Measurements from ENCODE around the gene PTPRN2. TPM values are rescaled to one million over a fixed set of nuclear protein-coding genes. Genes with fewer than 3 reads are reported as not detected.

Gene PTPRN2
- total RNA-seq, 1 experiment from 2014 or later = 2.1 TPM

DNA sequence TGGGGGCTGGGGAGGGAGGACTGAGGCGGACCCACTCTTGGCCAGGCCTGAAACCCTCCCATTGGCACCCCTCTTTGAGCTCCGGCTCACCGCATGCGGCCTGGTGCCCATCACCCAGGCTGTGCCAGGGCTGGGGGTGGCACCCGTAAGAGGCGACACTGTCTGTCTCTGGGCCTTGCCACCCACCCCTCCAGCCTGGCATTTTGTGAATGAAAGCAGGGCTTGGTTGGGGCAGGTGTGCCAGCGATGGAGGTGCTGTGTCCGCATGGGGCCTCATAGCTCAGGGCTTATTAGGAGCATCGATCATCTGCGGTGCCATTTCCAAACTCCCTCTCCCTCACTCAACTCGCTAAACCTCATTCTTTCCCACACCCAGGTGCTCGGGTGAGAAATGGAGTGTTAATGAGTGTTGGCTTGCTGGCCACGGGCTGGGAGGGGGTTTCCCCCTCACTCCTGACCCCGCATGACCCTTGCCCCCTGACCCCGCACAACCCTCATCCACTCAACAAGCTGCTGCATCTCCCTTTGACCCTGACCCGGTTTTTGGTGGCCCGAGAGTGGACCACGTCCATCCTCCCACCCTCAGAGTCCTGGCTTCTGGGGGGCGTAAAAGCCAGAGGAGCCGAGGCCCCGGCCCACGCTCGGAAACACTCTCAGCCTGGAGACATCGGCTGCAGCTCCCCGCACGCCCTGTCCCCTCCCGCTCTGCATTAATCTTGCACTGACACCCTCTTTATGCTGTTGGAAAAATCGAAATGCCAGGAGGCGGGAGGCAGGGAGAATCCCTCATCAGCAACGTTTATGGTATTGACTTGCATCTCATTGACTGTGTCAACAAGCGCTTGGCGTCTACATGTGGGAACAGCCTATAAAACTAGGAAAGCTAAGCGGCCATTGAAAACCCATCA, 1089.6 kb downstream of the PTPRN2 start:
- BruUV-seq (replicated peaks) = no TSS peak
- intact Hi-C loops (cut with micrococcal nuclease) = no loop called here
- ChIA-PET POLR2A (no interaction called here), RAD21 (ENCODE audit: low non-redundant PET in 1 of 2, low total read pairs in 2 of 2, uncharacterized antibody in 2 of 2, unreplicated experiment in 2 of 2) (no interaction called here), CTCF (no interaction called here)
- no peaks in the 10 kb centered on the region for H3K36me3 ChIP-seq (ENCODE audit: control insufficient read depth in 1 of 2, insufficient read depth in 2 of 2, low read length in 2 of 2)
- no peak overlapping the region for H3K9ac ChIP-seq (ENCODE audit: low read length)
- DNase-seq (ENCODE audit: low read depth, low spot score) (no peak), ATAC-seq (no peak)
- no peak overlapping the region for H3K27ac ChIP-seq (ENCODE audit: low read depth, low read length)
- H3K4me3 ChIP-seq (replicated peaks in 1 of 2; ENCODE audit: low read depth in 1 of 2, low read length in 2 of 2) = no peak overlapping the region
- H3K79me2 ChIP-seq (ENCODE audit: insufficient read depth, low read length) = no peaks in the 10 kb centered on the region
- H3K9me3 ChIP-seq (ENCODE audit: control insufficient read depth in 1 of 2, insufficient read depth in 1 of 2, low read depth in 1 of 2, low read length in 2 of 2) = no peaks in the 10 kb centered on the region
- H2AFZ ChIP-seq (ENCODE audit: low read depth, low read length, poor library complexity, severe bottlenecking) = no peak overlapping the region
- H3K27me3 ChIP-seq (ENCODE audit: insufficient read depth, low read length) = no peaks in the 10 kb centered on the region
- H3K4me2 ChIP-seq (ENCODE audit: low read length) = no peak overlapping the region
- no peaks in the 10 kb centered on the region for H3K9me2 ChIP-seq (ENCODE audit: insufficient read depth)
- no peaks in the 10 kb centered on the region for H4K20me1 ChIP-seq (ENCODE audit: insufficient read depth)
- TF ChIP-seq FOSL1 (IDR thresholded peaks at IDR 0.05; ENCODE audit: low read depth) = no peak
- TF ChIP-seq ZFX (IDR thresholded peaks at IDR 0.05) = no peak
- no peak for TF ChIP-seq SRF (IDR thresholded peaks at IDR 0.05; ENCODE audit: low read depth)
- TF ChIP-seq, protein P1, sequence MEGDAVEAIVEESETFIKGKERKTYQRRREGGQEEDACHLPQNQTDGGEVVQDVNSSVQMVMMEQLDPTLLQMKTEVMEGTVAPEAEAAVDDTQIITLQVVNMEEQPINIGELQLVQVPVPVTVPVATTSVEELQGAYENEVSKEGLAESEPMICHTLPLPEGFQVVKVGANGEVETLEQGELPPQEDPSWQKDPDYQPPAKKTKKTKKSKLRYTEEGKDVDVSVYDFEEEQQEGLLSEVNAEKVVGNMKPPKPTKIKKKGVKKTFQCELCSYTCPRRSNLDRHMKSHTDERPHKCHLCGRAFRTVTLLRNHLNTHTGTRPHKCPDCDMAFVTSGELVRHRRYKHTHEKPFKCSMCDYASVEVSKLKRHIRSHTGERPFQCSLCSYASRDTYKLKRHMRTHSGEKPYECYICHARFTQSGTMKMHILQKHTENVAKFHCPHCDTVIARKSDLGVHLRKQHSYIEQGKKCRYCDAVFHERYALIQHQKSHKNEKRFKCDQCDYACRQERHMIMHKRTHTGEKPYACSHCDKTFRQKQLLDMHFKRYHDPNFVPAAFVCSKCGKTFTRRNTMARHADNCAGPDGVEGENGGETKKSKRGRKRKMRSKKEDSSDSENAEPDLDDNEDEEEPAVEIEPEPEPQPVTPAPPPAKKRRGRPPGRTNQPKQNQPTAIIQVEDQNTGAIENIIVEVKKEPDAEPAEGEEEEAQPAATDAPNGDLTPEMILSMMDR (IDR thresholded peaks at IDR 0.05 in 2 of 3, conservative IDR thresholded peaks at IDR 0.05 in 1 of 3; ENCODE audit: borderline replicate concordance in 1 of 3, insufficient read depth in 1 of 3, low read depth in 2 of 3, low read length in 2 of 3) = no peak
- TF ChIP-seq, protein P2, sequence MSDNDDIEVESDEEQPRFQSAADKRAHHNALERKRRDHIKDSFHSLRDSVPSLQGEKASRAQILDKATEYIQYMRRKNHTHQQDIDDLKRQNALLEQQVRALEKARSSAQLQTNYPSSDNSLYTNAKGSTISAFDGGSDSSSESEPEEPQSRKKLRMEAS (IDR thresholded peaks at IDR 0.05) = no peak
- TF ChIP-seq, protein P3, sequence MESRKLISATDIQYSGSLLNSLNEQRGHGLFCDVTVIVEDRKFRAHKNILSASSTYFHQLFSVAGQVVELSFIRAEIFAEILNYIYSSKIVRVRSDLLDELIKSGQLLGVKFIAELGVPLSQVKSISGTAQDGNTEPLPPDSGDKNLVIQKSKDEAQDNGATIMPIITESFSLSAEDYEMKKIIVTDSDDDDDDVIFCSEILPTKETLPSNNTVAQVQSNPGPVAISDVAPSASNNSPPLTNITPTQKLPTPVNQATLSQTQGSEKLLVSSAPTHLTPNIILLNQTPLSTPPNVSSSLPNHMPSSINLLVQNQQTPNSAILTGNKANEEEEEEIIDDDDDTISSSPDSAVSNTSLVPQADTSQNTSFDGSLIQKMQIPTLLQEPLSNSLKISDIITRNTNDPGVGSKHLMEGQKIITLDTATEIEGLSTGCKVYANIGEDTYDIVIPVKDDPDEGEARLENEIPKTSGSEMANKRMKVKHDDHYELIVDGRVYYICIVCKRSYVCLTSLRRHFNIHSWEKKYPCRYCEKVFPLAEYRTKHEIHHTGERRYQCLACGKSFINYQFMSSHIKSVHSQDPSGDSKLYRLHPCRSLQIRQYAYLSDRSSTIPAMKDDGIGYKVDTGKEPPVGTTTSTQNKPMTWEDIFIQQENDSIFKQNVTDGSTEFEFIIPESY (IDR thresholded peaks at IDR 0.05; ENCODE audit: extremely low read depth, insufficient replicate concordance, low read length) = no peak
- no peak for TF ChIP-seq ZNF274 (IDR thresholded peaks at IDR 0.05; ENCODE audit: low read depth, low read length)
- TF ChIP-seq EGR1 (IDR thresholded peaks at IDR 0.05; ENCODE audit: low read depth) = no peak
- no peak for TF ChIP-seq POLR2A (IDR thresholded peaks at IDR 0.05; ENCODE audit: borderline replicate concordance, extremely low read depth, insufficient read depth, insufficient read length)
- no peak for TF ChIP-seq CBX3 (IDR thresholded peaks at IDR 0.05; ENCODE audit: low read depth)
- TF ChIP-seq, protein P4, sequence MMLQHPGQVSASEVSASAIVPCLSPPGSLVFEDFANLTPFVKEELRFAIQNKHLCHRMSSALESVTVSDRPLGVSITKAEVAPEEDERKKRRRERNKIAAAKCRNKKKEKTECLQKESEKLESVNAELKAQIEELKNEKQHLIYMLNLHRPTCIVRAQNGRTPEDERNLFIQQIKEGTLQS (IDR thresholded peaks at IDR 0.05) = no peak
- TF ChIP-seq ELF1 (IDR thresholded peaks at IDR 0.05; ENCODE audit: borderline replicate concordance, low read depth) = no peak
- no peak for TF ChIP-seq EZH2phosphoT487 (IDR thresholded peaks at IDR 0.05; ENCODE audit: borderline replicate concordance)
- no peaks in the 10 kb centered on the region for H3K4me1 ChIP-seq (ENCODE audit: control insufficient read depth in 1 of 2, insufficient read depth in 2 of 2, low read length in 2 of 2)
